GM21529 (cell line): ENCODE results near the gene ITGBL1.
"Not testable (repeated sequence)": the region's sequence is repeated elsewhere in the genome, so short reads cannot be mapped to it uniquely, and the experiment has no call there.

Experiments used
- ATAC-seq: cut with Tn5 transposase; IDR thresholded peaks from one replicate; pipeline ENCODE4 v1.9.1; 2021; ENCODE audit not compliant: unreplicated experiment

Gene ITGBL1

DNA sequence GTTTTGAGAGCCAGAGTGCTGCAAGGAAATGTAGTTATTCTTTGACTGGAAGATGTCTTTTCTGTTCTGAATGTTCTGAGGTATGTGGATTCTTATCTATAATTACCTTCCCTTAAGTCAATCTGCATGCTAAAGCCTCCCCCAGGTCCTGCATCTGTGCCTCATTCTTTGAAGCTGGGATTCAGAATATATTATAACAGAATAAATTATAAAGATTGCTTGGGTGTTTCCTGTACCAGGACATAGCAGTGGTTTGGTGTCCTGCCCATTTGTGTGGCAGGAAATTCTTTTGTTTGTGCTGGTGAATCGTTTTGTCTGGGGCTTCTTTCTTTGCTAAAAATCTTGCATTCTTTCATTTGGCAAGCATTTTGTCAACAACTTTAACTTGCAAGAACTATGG, 60.2 kb downstream of the ITGBL1 start:
- ATAC-seq, result no peak

DNA sequence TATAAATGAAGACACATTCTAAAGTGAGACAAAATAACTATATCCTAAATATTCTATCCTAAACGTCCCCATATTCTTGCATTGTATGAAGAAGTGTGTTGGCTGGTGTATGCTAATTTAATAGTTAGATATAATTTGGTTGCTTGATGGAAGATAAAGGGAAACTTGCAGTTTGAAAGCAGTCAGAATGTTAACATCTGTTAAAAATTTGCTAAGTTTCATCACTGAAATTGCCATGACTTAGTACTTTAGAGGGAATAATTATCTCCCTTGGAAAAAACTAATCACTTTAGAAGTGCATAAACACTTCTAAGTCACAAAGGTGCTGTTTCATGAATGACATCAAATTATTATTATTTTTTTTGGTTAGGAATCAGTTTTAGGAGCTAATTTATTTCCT, 61.6 kb downstream of the ITGBL1 start:
- ATAC-seq, result no peak

GRCh38 chr13:101514695-101515275, 62.3 kb downstream of the ITGBL1 start:
- ATAC-seq, result peak; percentile 74

GRCh38 chr13:101515504-101515903, 63.0 kb downstream of the ITGBL1 start:
- no peak for ATAC-seq

DNA sequence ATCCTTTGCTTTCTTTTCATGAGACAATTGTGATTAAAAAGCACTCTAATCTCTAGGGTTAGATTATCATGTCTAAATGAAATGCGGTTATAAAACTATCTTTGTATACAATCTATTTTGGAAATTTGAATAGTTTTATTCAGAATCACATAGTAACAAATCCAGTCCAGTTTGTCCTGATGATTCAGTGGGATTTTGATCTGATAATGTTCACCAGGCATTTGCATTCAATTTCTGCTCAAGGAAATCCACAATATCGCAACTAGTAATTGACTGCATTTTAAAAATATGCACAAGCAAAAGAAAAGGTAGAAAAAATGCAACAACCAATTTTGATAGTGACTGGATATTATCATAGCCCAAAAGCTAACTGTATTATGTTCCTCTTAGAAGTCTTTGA, 63.8 kb downstream of the ITGBL1 start:
- ATAC-seq, result no peak

GRCh38 chr13:101520672-101521071, 68.2 kb downstream of the ITGBL1 start:
- peak; percentile 71 for ATAC-seq

GRCh38 chr13:101521371-101521770, 68.9 kb downstream of the ITGBL1 start:
- ATAC-seq, result no peak

DNA sequence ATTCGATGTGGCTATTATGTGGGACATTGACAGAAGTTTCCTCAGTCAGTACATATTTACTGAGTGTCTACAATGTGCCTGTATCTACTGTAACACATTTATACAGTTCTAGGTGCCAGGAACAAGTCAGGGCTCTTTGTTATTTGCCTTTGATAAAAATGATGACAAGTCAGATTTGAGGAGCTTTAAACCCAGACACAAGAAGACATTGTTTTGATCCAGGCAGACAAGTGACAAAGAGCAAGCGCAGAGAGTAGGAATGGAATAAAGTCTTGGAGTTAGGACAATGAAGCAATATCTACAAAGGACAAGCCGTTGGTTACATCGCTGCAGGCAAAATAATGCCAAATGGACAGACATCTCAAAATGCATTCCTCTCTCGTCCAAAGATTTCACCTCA, 70.1 kb downstream of the ITGBL1 start:
- no peak for ATAC-seq

GRCh38 chr13:101523154-101524131, 71.0 kb downstream of the ITGBL1 start:
- ATAC-seq, result no peak

GRCh38 chr13:101527130-101527529, 74.7 kb downstream of the ITGBL1 start:
- no peak for ATAC-seq

DNA sequence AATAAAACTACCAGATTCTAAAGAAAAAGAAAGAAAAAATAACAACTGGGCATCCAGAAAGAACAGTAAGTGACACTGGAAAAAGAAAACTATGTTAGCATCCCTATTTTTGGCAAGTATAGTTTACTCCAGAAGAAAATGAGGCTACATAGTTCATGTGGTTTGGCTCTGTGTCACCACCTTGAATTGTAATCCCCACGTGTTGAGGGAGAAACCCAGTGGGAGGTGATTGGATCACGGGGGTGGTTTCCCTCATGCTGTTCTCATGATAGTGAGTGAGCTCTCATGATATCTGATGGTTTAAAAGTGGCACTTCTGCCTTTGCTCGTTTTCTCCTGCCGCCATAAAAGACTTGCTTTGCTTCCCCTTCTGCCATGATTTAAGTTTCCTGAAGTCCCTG, 76.9 kb downstream of the ITGBL1 start:
- ATAC-seq, result peak; percentile 85

DNA sequence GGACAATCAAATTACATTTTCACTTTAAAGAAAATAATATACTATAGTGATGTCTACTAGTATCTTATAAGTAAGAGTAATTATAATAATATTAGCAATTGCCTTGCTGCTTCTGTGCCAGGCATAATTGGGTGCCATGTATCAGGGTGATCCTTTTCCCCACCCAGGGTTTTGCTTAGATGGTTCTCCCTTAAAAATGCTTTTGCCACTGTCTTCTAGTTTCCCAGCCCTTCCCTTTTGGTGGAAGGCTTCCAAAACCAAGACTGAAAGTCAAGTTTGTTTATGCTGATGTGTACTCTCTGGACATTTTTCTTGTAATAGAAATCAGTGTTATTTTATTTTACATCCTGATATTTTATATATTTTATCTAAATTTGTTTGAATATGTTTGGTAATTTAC, 77.8 kb downstream of the ITGBL1 start:
- ATAC-seq, result no peak

GRCh38 chr13:101535192-101535746, 82.8 kb downstream of the ITGBL1 start:
- ATAC-seq, result no peak

- ATAC-seq, result no peak
These were observed 83.6 kb downstream of the ITGBL1 start for GRCh38 chr13:101536079-101536478.

GRCh38 chr13:101544544-101544943, 92.1 kb downstream of the ITGBL1 start:
- not testable (repeated sequence) for ATAC-seq

GRCh38 chr13:101544979-101545378, 92.5 kb downstream of the ITGBL1 start:
- ATAC-seq, result no peak

DNA sequence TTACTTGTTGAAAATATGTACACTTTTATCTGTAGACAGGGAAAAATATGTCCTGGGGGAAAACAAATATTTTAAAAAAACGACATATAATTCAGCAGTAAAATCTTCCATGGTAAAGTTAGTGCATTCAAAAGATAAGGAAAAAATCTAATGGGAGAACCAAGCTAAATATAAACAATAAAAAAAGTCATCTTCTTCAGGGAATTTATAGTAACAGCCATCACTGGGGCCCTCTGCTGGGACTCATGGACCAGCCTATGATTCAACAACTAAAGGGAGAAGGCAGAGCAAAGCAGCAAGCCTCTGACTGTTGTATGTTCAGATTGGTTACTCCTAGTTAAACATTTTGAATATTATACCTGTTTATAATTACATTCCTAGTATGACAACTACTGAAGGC, 93.0 kb downstream of the ITGBL1 start:
- ATAC-seq, result no peak

DNA sequence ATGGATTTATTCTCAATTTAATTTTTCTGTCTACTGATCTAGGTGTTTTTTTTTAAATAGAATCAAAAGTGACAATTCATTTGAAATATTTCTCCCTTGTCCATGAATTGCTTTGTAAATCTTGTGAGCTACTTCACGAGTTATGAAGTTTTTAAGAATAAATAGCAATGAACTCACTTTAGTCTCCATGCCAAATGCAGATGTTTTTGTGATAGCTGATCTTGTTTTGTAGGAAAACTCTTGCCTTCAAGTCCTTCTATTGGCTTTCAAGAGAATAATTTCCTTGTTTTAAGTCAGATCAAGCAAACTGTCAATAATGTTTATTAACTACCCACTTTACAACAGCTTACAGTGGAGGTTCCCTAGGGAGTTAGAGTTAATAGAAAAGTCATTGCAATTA, 99.8 kb downstream of the ITGBL1 start:
- no peak for ATAC-seq

DNA sequence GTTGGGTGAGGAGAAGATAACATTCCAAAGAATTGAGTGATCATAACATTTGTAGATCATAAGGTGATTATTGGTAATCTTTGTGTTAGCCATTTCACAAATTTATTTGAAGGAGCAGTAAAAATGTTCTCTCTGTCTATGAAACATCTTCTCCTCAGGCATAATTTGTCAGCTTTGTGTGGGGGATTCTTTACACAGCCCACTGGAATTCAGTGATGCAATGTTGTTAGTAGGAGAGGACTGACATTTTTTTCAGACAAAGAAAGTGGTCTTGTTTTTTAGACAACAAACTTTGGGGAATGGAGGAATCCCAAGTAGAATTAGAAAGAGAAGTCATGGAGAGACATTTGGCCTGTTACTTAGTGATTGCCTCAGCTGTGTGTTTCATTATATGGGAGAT, 100.3 kb downstream of the ITGBL1 start:
- no peak for ATAC-seq

DNA sequence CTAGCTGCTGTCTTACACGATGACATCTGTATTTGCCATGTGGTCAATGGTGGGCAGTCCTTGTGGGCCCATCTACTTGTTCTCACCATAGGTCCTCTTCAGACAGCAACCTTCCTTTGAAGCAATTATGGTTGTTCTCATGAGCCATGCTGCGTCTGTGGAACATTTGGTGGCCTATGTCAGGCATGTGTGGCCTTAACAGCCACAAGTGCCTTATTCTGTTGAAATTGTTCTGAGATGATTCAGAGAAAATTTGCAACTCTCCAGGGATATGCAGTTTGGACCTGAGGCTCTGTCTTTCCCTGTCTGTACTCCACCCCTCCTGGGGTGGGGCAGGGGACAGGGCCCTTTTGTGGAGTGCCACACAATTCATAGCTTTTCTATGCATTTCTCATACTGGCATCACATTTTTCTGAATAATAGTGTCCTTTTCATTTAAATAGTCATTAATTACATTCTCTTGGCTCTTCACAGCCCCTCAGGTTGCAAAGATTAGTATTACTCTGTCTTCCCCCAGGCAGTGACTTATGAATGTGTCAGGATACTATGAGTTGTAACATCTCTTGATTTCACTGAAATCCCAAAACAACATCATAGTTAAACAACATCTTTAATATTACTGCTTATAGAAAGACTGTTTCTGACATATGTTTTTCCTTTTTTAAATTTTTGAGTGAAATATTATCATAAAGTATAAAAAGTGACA, 102.1 kb downstream of the ITGBL1 start:
- no peak for ATAC-seq

- no peak for ATAC-seq
These were observed 103.1 kb downstream of the ITGBL1 start for GRCh38 chr13:101555610-101556009.
